HepG2 (cell line): ENCODE data around the gene NECAB2. TPM values are rescaled to one million over a fixed set of nuclear protein-coding genes. Genes with fewer than 3 reads are reported as not detected.

Source experiments
- ATAC-seq: fragments of 200-7000 bp; cut with Tn5 transposase; 3 replicates; pipeline ENCODE4 v1.9.1; 2020; ENCODE audit warnings: mild to moderate bottlenecking, moderate library complexity
- BruUV-seq: library from RNA; stranded (reverse); fragments of 400-500 nt; replicated peaks from 2 replicates; lab custom pipeline; 2021; lab: Mats Ljungman, UMichigan
- CTCF ChIA-PET: fragments of 300-600 bp; formaldehyde crosslinking; extraction: SDS; loops from one replicate; lab custom pipeline; 2021; ENCODE audit warnings: low total read pairs, inconsistent platforms, low intra/inter-chr PET ratio; lab: Yijun Ruan, JAX
- POLR2A ChIA-PET: fragments of 350-600 bp; sonication (Branson Sonifier 250); formaldehyde crosslinking; loops from one replicate; lab custom pipeline; 2020; ENCODE audit warnings: antibody characterized with exemption, inconsistent platforms; lab: Yijun Ruan, JAX
- DNase-seq: peaks from one replicate; pipeline ENCODE4 v3.0.0-alpha.2; 2015; ENCODE audit warnings: low spot score
- FAIRE-seq: peaks from 3 replicates; lab custom pipeline; 2011; peaks lifted over from hg19 to GRCh38; lab: Jason Lieb, UNC
- H2AFZ ChIP-seq: one replicate; pipeline ENCODE4 v1.6.1; 2011; ENCODE audit warnings: low read length, inconsistent platforms
- H3K27ac ChIP-seq: fragments of 300-600 bp; 3 replicates; pipeline ENCODE4 v1.8.0; 2011; ENCODE audit warnings: mixed run types, mild to moderate bottlenecking, mixed read lengths, low read length, inconsistent platforms; ENCODE audit not compliant: insufficient read depth; ENCODE audit errors: extremely low read length
- H3K27me3 ChIP-seq, 2 experiments: fragments of 200-600 bp in 1 of 2; 2 replicates in 1 of 2; 3 replicates in 1 of 2; pipeline versions ENCODE4 v1.6.0 to v1.8.0; 2011; ENCODE audit warnings: low read length in 2 of 2, mild to moderate bottlenecking in 2 of 2, moderate library complexity in 2 of 2, inconsistent platforms in 1 of 2; ENCODE audit not compliant: insufficient read depth in 2 of 2, control insufficient read depth in 1 of 2
- H3K36me3 ChIP-seq, 2 experiments: fragments of 200-600 bp in 1 of 2; replicated peaks in 1 of 2; 2 replicates in 1 of 2; 3 replicates in 1 of 2; pipeline versions ENCODE4 v1.5.1 to v1.8.0; 2011; ENCODE audit warnings: low read length in 2 of 2, inconsistent platforms in 1 of 2; ENCODE audit not compliant: insufficient read depth in 2 of 2, control insufficient read depth in 1 of 2
- H3K4me1 ChIP-seq: 2 replicates; pipeline ENCODE4 v1.5.1; 2012; ENCODE audit warnings: low read length, inconsistent platforms; ENCODE audit not compliant: insufficient read depth
- H3K4me2 ChIP-seq: 2 replicates; pipeline ENCODE4 v1.6.0; 2011; ENCODE audit warnings: low read depth, low read length, inconsistent platforms
- H3K4me3 ChIP-seq, 3 experiments: fragments of 200-600 bp in 1 of 3; sonication (generic), shearing (Covaris generic) in 1 of 3; replicated peaks in 1 of 3; 2 replicates each; pipeline ENCODE4 v1.5.1; 2011 to 2016; ENCODE audit warnings: low read length in 3 of 3, inconsistent platforms in 2 of 3, low read depth in 2 of 3, mild to moderate bottlenecking in 2 of 3, control low read depth in 1 of 3, mixed read lengths in 1 of 3; ENCODE audit not compliant: insufficient read depth in 1 of 3
- H3K79me2 ChIP-seq: one replicate; pipeline ENCODE4 v1.6.1; 2011; ENCODE audit warnings: low read length, inconsistent platforms; ENCODE audit not compliant: insufficient read depth
- H3K9ac ChIP-seq: 2 replicates; pipeline ENCODE4 v1.6.0; 2011; ENCODE audit warnings: mild to moderate bottlenecking, low read depth, low read length, inconsistent platforms; ENCODE audit not compliant: insufficient read depth
- H3K9me3 ChIP-seq: 2 replicates; pipeline ENCODE4 v1.5.1; 2012; ENCODE audit warnings: mild to moderate bottlenecking, low read length
- H4K20me1 ChIP-seq: 2 replicates; pipeline ENCODE4 v1.6.0; 2011; ENCODE audit warnings: inconsistent platforms, mild to moderate bottlenecking, low read length, moderate library complexity; ENCODE audit not compliant: insufficient read depth
- ATF7 ChIP-seq, 2 experiments: fragments of 450-650 bp in 1 of 2; sonication (generic) in 1 of 2; formaldehyde crosslinking in 1 of 2; IDR thresholded peaks; 2 replicates each; pipeline versions ENCODE4 v1.4.0 to v1.6.1; 2016 to 2020; ENCODE audit warnings: antibody characterized with exemption in 1 of 2, mild to moderate bottlenecking in 1 of 2, missing genetic modification reagents in 1 of 2
- BHLHE40 ChIP-seq: IDR thresholded peaks from 2 replicates; pipeline ENCODE4 v1.6.1; 2011; ENCODE audit warnings: low read length, improper control_type of control experiment
- MAFG ChIP-seq: sonication (generic); formaldehyde crosslinking; IDR thresholded peaks from 2 replicates; pipeline ENCODE4 v1.5.1; 2020; ENCODE audit warnings: mild to moderate bottlenecking, missing genetic modification reagents
- MNT ChIP-seq: fragments of 450-650 bp; IDR thresholded peaks from 2 replicates; pipeline ENCODE4 v1.6.1; 2016
- NFKB2 ChIP-seq: sonication (generic); formaldehyde crosslinking; IDR thresholded peaks from 2 replicates; pipeline ENCODE4 v1.4.0; 2020; ENCODE audit warnings: missing genetic modification reagents, borderline replicate concordance
- NONO ChIP-seq, 2 experiments: fragments of 450-650 bp in 1 of 2; sonication (generic) in 1 of 2; formaldehyde crosslinking in 1 of 2; IDR thresholded peaks in 1 of 2; conservative IDR thresholded peaks in 1 of 2; 2 replicates each; pipeline versions ENCODE4 v1.6.1 to v1.8.0; 2017 to 2022; ENCODE audit warnings: mild to moderate bottlenecking in 1 of 2, missing genetic modification reagents in 1 of 2, moderate library complexity in 1 of 2
- RBM22 ChIP-seq: fragments of 200-400 bp; formaldehyde crosslinking; optimal IDR thresholded peaks from 2 replicates; pipeline ENCODE3; 2017; ENCODE audit warnings: mild to moderate bottlenecking, low read length, moderate library complexity
- TEAD2 ChIP-seq: sonication (generic); formaldehyde crosslinking; IDR thresholded peaks from 2 replicates; pipeline ENCODE4 v1.9.0; 2021; ENCODE audit warnings: missing genetic modification reagents
- TFE3 ChIP-seq: IDR thresholded peaks from 2 replicates; pipeline ENCODE4 v1.6.1; 2016
- UBTF ChIP-seq: sonication (generic); formaldehyde crosslinking; IDR thresholded peaks from 2 replicates; pipeline ENCODE4 v1.4.0; 2020; ENCODE audit warnings: mild to moderate bottlenecking, missing genetic modification reagents
- USF2 ChIP-seq, 2 experiments: sonication (generic) in 1 of 2; formaldehyde crosslinking in 1 of 2; IDR thresholded peaks; 2 replicates each; pipeline versions ENCODE4 v1.5.1 to v1.6.1; 2011 to 2020; ENCODE audit warnings: borderline replicate concordance in 1 of 2, low read depth in 1 of 2, low read length in 1 of 2, mild to moderate bottlenecking in 1 of 2, missing genetic modification reagents in 1 of 2, moderate library complexity in 1 of 2
- ZBTB34 ChIP-seq: sonication (generic); formaldehyde crosslinking; IDR thresholded peaks from 2 replicates; pipeline ENCODE4 v1.8.0; 2022; ENCODE audit warnings: mild to moderate bottlenecking, missing genetic modification reagents
- WGBS: methylation state at CpG from one replicate; pipeline ENCODE4 v1.1.6; 2017; ENCODE audit warnings: low lambda C conversion rate; 5-methylcytosine and 5-hydroxymethylcytosine counted together
- in situ Hi-C: cut with HindIII; loops from 2 replicates; pipeline ENCODE4 v1.10.0; 2017; ENCODE audit warnings: low pct_unique_long_range_greater_than_20kb; ENCODE audit not compliant: extremely low pct_ligation_motif_present
- intact Hi-C: fragments of 100-400 bp; cut with micrococcal nuclease; formaldehyde crosslinking; loops from one replicate; pipeline ENCODE4 v1.10.0; 2022; ENCODE audit not compliant: unreplicated experiment
- polyA plus RNA-seq, 8 experiments: library from polyadenylated mRNA; depleted of rRNA in 3 of 8; stranded (reverse) in 7 of 8; unstranded in 1 of 8; fragments of >200 nt; fragmentation: Illumina TruSeq in 4 of 8; extraction: Trizol in 4 of 8; gene quantifications; 2 replicates each; pipeline versions ENCODE4 v1.2.1 to v1.2.3, GENCODE V29; 2011 to 2016; ENCODE audit warnings: low read depth in 4 of 8, missing spikeins in 1 of 8, mixed read lengths in 1 of 8; ENCODE audit not compliant: insufficient read depth in 1 of 8
- total RNA-seq, 5 experiments: library from RNA; depleted of rRNA; stranded (reverse); fragments of >200 nt; fragmentation: Illumina TruSeq; extraction: Trizol; gene quantifications; 2 replicates each; pipeline ENCODE4 v1.2.3, GENCODE V29; 2016; ENCODE audit warnings: low read depth in 1 of 5
- TF ChIP-seq, protein P1 (sequence below): IDR thresholded peaks from 2 replicates; pipeline ENCODE4 v1.6.1; 2016; ENCODE audit warnings: low read depth, borderline replicate concordance

The NECAB2 gene
- total and polyA plus RNA-seq, 2 of the 13 experiments (the other 11 are each of a cell fraction or from before 2014, with no cell fraction given) = 0.21 to 0.49 TPM

GRCh38 chr16:84007965-84008364, 39.9 kb downstream of the NECAB2 start:
- H3K36me3 ChIP-seq = no peaks in the 10 kb centered on the region
- H3K9me3 ChIP-seq = peaks cover 5% of the 10 kb centered on the region
- TF ChIP-seq NONO (IDR thresholded peaks at IDR 0.05) = no peak
- TF ChIP-seq NONO (CRISPR knock-in tag; conservative IDR thresholded peaks at IDR 0.05) = no peak
- TF ChIP-seq TEAD2 = no peak
- TF ChIP-seq, protein P1, sequence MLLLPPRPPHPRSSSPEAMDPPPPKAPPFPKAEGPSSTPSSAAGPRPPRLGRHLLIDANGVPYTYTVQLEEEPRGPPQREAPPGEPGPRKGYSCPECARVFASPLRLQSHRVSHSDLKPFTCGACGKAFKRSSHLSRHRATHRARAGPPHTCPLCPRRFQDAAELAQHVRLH (CRISPR knock-in tag) = no peak
- TF ChIP-seq NFKB2 = no peak
- TF ChIP-seq MNT = peak; percentile 23; the same call in 1 of the 2 replicates
- peak; percentile 52; the same call in 1 of the 2 replicates for TF ChIP-seq USF2 (IDR thresholded peaks at IDR 0.05; ENCODE audit: low read depth, low read length)
- TF ChIP-seq USF2 (CRISPR knock-in tag; IDR thresholded peaks at IDR 0.05; ENCODE audit: borderline replicate concordance) = no peak; the same call in 1 of the 2 replicates
- no peak for TF ChIP-seq UBTF
- no peak for TF ChIP-seq MAFG (CRISPR knock-in tag)
- TF ChIP-seq ATF7 (IDR thresholded peaks at IDR 0.05) = no peak
- no peak for TF ChIP-seq ATF7 (CRISPR knock-in tag; IDR thresholded peaks at IDR 0.05)
- 0 out of 2 replicates have a peak, but pooled peaks have one; percentile 22 for TF ChIP-seq BHLHE40
- no peak for TF ChIP-seq RBM22
- TF ChIP-seq TFE3 (CRISPR knock-in tag) = no peak
- no peak for TF ChIP-seq ZBTB34 (CRISPR knock-in tag)
- peaks cover 4 to 41% of the 10 kb centered on the region in 2 experiments; a peak in 4 of 5 replicates for H3K27me3 ChIP-seq
- DNase-seq (no peak), ATAC-seq (no peak), FAIRE-seq (no peak)
- BruUV-seq = no TSS peak
- no peak overlapping the region for H3K9ac ChIP-seq
- ChIA-PET POLR2A (no interaction called here), CTCF (no interaction called here)
- no peaks in the 10 kb centered on the region for H3K4me1 ChIP-seq
- in situ Hi-C loops = no loop called here
- no peaks in the 10 kb centered on the region for H3K79me2 ChIP-seq
- H3K4me2 ChIP-seq = no peak overlapping the region
- WGBS = 48% methylated on average over 8 of the region's 8 CpGs
- intact Hi-C loops = no loop called here
- H2AFZ ChIP-seq = no peak overlapping the region
- no peak overlapping the region for H3K4me3 ChIP-seq
- H4K20me1 ChIP-seq = no peaks in the 10 kb centered on the region
- no peak overlapping the region for H3K27ac ChIP-seq
